H1 (cell line): Measurements from ENCODE around the gene MAGI1. TPM values are rescaled to one million over a fixed set of nuclear protein-coding genes. Genes with fewer than 3 reads are reported as not detected.

ENCODE experiments used
- CHD7 ChIP-seq: fragments of 300-600 bp; sonication (generic); IDR thresholded peaks from 2 replicates; pipeline ENCODE4 v1.7.1; 2012; ENCODE audit warnings: low read length, moderate library complexity, mild to moderate bottlenecking, inconsistent platforms; ENCODE audit not compliant: insufficient replicate concordance
- EP300 ChIP-seq, 2 experiments: IDR thresholded peaks; 1 replicate in 1 of 2; 2 replicates in 1 of 2; pipeline ENCODE4 v1.6.1; 2011 to 2012; ENCODE audit warnings: low read depth in 2 of 2, low read length in 2 of 2, mild to moderate bottlenecking in 2 of 2, borderline replicate concordance in 1 of 2, inconsistent platforms in 1 of 2, moderate library complexity in 1 of 2
- polyA plus RNA-seq, 7 experiments: library from polyadenylated mRNA; depleted of rRNA in 3 of 7; stranded (reverse) in 5 of 7; unstranded in 2 of 7; fragments of >200 nt in 5 of 7; fragments of 200-250 nt in 2 of 7; gene quantifications; 1 replicate in 5 of 7; 2 replicates in 1 of 7; 4 replicates in 1 of 7; pipeline versions ENCODE4 v1.2.1 to v1.2.3, GENCODE V29; 2011 to 2013; ENCODE audit warnings: missing spikeins in 2 of 7, mixed read lengths in 2 of 7
- total RNA-seq: library from RNA; stranded (reverse); fragmentation: NEBNext Ultra II Directional; extraction: Animal tissue kit (Norgen Biotek cat#: 25700); gene quantifications from 2 replicates; pipeline ENCODE4 v1.2.1, GENCODE V29; 2021

MAGI1 gene
- total and polyA plus RNA-seq, 2 of the 8 experiments (the other 6 are each of a cell fraction or from before 2014, with no cell fraction given), result 19.8 to 78.0 TPM

- peak; percentile 51 for TF ChIP-seq CHD7
- no peak for TF ChIP-seq EP300 (IDR thresholded peaks at IDR 0.05; ENCODE audit: borderline replicate concordance in 1 of 2, low read depth in 2 of 2, low read length in 2 of 2)
Observed at GRCh38 chr3:65400899-65401298, 637.8 kb downstream of the MAGI1 start (continued).
